Uterus (tissue), 2 donors: ENCODE measurements around the gene ANP32A.

Experiments used
- CTCF ChIP-seq, 4 experiments: fragments of 200-600 bp in 2 of 4; fragments of 450-650 bp in 2 of 4; sonication (generic) in 2 of 4; IDR thresholded peaks; one replicate each; pipeline ENCODE4 v1.5.1; 2016 to 2019; ENCODE audit warnings: antibody characterized with exemption in 4 of 4, mild to moderate bottlenecking in 2 of 4, moderate library complexity in 1 of 4
- POLR2A ChIP-seq, 2 donors: fragments of 450-650 bp; IDR thresholded peaks; one replicate each; pipeline ENCODE4 v1.6.1; 2016; ENCODE audit warnings: antibody characterized with exemption in 2 of 2, mild to moderate bottlenecking in 1 of 2, moderate library complexity in 1 of 2

- TF ChIP-seq CTCF (IDR thresholded peaks at IDR 0.05) = no peak
- TF ChIP-seq POLR2A (IDR thresholded peaks at IDR 0.05) = no peak
These were observed 86.3 kb downstream of the ANP32A start for GRCh38 chr15:68734352-68734751.
